HG03135 (cell line): ENCODE measurements around the gene HECTD1.
"Not testable (repeated sequence)": the region's sequence is repeated elsewhere in the genome, so short reads cannot be mapped to it uniquely, and the experiment has no call there.

Experiments
- ATAC-seq: cut with Tn5 transposase; IDR thresholded peaks from one replicate; pipeline ENCODE4 v1.9.1; 2021; ENCODE audit warnings: mild to moderate bottlenecking, moderate library complexity; ENCODE audit not compliant: unreplicated experiment

HECTD1 gene

DNA sequence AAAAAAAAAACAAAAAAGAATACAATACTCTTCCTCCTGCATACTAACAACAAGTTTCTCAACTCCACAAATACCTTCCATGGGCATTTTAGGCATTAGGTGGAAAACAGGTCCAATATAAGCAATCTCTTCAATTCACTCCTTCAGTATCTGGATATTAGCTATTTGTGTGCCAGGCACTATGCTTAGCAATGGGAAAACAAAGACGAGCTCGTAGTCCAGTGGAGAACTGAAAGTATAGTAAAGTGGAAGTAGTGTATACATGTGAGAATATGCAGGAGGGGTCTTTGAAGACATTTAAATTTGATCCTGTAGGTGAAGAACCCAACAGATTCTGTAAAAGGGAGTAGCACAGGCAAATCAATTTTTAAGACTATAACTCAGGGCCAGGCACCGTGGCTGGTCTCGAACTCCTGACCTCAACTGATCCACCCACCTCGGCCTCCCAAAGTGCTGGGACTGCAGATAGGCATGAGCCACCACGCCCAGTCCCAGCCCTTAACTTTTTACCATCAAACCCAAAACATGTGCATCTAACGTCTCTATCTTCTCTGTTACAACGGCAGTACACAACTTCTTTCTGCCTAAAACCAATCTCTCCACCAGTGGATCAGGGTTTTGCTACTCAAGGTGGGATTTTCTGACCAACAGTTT lies 10.6 kb downstream of the HECTD1 start:
- no peak for ATAC-seq

DNA sequence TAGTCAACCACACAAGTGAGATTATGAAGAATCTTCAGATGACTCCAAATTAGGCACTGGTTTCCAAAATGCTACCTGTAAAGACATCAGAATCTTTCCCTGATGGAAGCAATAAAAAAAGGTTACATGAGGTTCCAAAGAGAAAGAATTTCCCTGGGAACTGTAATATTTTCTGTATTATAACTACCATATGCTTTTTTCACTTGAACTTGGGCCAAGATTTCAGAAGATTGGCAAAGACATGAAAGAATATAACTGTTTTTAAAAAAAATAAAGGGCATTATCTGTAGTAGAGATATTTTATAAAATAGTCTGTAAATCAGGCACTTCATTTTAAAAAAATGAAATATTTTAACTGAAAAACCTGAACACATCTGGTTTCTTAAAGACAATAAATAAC lies 12.9 kb downstream of the HECTD1 start:
- ATAC-seq: no peak

DNA sequence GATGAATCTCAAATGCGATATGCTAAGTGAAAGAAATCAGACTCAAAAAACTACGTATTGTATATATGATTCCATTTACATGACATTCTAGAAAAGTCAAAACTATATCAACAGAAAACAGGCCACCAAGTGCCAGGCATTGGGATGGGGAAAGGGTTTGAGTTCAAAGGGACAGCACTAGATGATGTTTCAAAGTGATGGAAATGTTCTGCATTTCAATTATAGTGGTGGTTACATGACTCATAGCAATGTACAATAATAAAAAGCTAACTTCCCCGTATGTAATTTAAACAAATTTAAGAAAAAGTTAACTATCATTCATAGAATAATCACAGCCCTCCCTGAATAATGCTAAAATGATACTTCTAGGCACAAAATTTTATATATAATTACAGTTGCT lies 13.5 kb downstream of the HECTD1 start:
- no peak for ATAC-seq

DNA sequence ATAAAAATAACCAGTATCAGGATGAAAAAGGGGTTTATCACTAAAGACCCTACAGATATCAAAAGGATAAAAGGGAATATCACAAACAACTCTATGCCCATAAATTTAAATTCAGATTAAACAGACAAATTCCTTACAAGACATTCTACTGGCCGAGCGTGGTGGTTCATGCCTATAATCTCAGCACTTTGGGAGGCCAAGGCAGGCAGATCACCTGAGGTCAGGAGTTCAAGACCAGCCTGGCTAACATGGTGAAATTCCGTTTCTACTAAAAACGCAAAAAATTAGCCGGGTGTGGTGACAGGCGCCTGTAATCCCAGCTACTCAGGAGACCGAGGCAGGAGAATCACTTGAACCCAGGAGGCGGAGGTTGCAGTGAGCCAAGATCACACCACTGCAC lies 15.0 kb downstream of the HECTD1 start:
- ATAC-seq: not testable (repeated sequence)

DNA sequence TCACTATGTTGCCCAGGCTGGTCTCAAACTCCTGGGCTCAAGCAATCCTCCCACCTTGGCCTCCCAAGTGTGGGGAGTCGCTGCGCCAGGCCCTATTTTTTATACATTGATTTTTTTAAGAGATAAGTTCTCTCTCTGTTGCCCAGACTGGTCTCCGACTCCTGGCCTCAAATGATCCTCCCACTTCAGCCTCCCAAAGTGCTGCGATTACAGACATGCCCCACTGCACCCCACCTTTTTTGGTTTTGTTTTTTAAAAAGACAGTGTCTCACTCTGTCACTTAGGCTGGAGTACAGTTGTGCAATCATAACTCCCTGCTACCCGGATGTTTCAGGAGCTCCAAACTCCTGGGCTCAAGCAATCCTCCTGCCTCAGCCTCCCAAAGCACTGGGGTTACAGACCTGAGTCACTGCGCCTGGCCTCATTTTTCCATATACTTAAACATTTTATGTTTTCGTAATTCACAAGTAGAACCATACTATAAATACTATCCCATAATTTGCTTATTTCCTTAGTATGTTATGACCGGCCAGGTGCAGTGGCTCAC lies 16.8 kb downstream of the HECTD1 start:
- ATAC-seq: no peak

DNA sequence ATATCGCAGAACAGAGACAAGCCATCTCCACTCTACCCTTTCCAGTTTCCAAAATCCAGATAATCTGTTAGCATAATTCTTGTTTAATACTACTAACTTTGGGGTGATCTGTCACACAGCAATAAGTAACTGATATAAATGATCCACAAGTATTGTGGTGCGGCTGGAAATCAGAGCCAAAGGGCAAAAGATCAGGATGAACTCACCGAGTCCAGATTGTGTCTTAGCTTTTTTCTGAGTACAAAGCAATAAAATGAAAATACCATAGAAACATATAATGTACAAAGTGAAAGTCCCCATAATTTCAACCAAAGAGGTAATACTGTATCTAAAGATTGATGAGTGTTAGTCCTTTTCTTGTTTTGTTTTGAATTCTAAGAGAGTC lies 17.4 kb downstream of the HECTD1 start:
- ATAC-seq: no peak

DNA sequence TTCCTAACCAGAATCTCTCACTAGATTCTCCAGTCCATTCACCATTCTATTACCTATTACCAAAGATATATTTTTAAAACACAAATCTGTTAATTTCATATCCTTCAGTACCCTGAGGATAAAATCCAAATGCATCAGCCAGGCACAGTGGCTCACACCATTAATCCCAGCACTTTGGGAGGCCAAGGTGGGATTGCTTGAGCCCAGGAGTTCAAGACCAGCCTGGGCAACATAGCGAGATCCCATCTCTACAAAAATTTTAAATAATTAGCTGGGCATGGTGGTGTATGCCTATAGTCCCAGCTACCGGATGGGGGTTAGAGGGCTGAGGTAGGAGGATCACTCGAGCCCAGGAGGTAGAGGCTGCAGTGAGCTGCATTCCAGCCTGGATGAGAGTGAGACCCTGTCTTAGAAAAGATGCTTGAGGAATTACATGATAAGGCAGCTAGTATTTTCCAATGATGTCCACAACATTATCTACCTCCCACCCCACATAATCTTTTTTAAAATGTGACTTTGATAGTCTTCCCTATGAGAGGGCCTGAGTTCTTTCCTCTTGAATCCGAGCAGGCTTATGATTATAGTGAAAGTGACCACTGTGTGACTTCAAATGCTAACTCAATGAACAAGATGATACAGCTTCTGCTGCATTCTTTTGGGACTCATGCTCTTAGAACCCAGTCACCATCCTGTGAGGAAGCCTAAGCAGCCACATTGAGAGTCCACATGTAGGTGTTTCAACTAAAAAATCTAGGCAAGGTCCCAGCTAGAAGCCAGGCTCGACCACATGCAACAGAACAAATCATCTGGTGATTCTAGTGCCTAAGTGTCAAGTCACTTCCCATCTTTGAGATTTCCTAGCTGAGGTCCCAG lies 18.0 kb downstream of the HECTD1 start:
- no peak for ATAC-seq

DNA sequence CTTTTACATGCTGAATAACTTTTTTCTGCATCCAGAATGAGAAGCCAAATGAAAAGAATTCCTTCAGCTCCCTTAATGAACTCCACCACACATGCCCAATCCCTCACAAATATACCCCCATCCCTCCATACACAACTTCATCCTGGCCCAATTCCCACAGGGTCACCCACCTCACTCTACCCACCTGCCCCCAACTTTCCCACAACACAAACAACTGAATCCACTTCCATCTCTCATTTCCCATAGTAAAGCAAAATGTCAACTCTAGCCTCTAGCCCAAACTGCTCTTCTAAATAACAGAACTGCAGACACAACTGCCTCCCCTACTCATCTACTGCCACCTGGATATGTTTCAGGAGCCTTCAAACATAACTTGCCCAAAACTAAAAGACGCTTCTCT lies 18.8 kb downstream of the HECTD1 start:
- ATAC-seq: no peak

DNA sequence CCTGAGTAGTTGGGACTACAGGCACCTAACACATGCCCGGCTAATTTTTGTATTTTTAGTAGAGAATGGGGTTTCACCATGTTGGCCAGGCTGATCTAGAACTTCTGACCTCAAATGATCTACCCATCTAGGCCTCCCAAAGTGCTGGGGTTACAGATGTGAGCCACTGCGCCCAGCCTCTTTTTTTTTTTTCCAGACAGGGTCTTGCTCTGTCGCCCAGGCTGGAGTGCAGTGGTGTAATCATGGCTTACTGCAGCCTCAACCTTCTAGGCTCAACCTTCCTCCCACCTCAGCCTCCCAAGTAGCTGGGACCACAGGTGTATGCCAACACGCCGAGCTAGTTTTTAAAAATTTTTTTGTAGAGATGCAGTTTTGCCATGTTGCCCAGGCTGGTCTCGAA lies 25.6 kb downstream of the HECTD1 start:
- not testable (repeated sequence) for ATAC-seq

DNA sequence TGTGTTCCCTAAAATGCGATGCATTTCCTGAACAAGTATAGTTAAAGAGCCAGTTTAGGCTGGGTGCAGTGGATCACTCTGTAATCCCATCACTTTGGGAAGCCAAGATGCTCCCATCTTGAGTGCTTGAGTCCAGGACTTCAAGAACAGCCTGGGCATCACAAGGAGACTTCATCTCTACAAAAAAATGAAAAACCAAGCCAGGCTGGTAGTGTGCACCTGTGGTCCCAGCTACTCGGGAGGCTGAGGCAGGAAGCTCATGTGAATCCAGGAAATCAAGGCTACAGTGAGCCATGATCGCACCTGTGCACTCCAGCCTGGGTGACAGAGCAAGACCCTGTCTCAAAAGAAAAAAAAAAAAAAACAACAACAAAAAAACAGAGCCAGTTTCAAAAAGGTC lies 26.3 kb downstream of the HECTD1 start:
- ATAC-seq: no peak

DNA sequence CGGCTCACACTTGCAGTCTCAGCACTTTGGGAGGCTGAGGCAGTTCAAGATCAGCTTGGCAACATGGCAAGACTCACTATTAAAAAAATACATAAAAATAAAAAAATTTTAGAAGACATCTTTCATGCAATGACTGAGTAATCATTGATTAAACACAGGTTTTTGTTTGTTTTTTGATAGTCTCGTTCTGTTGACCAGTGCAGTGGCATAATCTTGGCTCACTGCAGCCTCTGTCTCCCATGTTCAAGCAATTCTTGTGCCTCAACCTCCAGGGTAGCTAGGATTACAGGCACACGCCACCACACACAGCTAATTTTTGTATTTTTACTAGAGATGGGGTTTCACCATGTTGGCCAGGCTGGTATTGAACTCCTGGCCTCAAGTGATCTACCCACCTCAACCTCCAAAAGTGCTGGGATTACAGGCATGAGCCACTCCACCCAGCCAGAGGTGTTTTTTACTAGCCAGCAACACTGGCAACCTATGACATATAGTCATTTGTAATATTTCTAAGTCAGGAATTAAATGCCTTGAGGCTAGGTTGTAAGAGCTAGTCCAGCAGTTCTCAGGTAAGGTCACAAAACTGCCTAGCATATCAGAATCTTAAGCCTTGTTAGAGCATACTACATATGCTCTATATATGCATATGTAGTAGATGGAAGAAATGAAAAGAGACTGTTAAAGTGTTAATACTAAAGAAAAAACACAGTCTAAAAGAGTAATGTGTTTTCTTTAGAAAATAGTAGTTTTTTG lies 27.1 kb downstream of the HECTD1 start:
- ATAC-seq: no peak

DNA sequence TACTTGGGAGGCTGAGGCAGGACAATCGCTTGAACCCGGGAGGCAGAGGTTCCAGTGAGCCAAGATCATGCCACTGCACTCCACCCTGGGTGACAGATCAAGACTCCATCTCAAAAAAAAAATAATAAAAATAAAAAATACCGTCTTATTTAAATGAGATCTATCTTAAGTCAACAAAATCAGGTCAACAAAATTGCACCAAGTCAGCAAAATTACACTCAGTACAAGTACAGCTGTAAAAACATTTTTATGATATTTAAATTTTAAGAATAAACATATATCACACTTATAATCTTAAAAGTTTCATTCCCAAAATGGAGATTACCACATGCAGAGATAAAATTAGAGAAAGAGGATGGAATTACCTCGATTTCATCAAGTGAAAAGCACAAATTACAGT lies 33.2 kb downstream of the HECTD1 start:
- no peak for ATAC-seq

DNA sequence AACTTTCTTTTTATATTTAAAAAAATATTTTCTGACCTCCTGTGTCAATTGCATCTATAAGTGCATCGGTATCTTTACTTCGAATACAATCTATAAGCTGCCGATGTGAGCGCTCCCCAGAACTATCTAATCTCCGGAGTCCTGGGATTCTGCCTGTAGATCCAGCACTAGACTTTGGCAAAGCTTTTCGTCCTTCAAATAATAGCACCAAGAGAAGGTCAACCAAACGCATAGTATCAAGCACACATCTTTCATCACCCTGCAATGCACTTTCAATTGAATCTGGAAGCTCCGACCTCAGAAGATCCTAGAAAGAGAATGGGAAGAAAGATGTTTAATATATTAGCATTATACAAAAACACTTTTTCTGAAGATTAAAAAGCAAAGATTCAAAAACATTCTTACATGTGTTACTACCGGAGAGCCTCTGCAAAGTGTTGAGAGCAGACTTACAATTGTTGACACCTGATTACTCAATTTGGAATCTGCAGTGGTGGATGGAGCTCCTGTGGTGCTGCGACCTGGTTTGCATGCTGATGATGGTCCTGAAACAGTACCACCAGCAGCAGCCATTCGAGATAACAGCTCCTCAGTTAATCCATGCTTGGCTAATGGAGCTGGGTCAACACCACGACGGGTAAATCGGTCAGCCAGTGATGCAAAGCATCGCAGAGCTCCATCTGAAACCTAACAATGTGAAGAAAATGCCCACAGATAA lies 34.3 kb downstream of the HECTD1 start:
- ATAC-seq: no peak

DNA sequence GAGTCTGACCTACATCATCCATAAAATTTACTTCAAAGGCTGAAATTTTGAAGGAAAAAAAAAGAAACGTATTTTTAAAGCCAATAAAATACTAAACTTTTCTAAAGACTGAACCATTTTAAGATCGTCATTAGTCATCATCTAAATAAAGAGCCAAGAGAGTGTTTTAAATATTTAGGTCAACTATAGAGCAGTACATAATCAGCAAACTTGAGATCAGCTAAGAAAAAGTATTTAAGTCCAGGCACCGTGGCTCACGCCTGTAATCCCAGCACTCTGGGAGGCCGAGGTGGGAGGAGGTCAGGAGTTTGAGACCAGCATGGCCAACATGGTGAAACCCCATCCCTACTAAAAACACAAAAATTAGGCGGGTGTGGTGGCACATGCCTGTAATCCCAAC lies 35.5 kb downstream of the HECTD1 start:
- no peak for ATAC-seq

DNA sequence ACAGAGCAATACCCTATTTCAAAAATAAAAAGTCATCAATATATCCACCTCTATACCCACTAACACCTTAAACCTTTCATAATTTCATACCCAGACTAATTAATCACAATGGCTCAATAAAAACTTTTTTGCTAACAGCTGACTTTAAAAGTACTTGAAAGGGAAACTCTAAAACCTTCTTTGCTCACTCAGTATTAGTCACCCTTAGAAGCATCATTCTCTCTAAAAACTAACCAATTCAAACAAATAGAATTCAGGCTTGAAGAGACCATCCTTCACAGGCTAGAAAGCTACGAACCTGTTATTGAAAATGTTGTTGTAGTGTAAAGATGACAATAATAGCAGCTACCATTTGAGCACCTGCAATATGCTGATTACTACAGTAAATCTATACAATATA lies 37.2 kb downstream of the HECTD1 start:
- ATAC-seq: no peak

DNA sequence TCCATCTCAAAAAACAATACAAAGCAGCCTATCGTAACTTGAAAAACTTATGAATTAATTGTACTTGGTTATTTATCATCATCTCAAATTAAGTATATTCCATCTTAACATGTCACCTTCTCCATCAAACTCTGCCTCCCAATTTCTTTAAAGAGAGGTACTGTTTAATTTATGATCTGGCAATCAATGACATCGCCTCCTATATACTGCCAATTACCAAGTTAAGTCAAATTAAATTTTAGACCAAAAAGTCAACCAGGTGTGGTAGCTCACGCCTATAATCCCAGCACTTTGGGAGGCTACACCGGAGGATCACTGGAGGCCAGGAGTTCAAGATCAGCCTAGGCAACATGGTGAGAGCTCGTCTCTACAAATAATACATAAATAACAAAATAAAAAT lies 37.7 kb downstream of the HECTD1 start:
- no peak for ATAC-seq

DNA sequence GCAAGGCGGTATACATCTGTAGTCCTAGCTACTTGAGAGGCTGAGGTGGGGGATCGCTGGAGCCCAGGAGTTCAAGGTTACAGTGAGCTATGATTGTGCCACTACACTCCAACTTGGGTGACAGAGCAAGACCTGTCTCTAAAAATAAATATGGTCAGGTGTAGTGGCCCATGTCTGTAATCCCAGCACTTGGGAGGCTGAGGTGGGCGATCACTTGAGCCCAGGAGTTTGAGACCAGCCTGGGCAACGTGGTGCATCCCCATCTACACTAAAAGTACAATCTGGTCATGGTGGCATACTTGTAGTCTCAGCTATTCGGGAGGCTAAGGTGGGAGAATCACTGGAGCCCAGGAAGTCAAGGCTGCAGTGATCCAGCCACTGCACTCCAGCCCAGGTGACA lies 40.6 kb downstream of the HECTD1 start:
- ATAC-seq: no peak

DNA sequence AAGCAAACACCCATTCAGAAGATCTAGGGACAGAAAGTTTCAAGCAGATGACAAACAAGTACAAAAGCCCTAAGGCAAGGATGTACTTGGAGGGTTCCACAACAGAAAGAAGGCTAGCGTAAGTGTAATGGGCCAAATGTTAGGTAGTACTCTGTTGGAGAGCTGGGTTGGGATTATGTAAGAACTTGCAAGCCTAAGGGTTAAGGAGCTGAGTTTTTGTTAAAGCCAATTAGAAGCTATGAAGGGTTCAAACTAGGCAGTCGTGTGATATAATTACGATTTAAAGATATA lies 41.4 kb downstream of the HECTD1 start:
- no peak for ATAC-seq

DNA sequence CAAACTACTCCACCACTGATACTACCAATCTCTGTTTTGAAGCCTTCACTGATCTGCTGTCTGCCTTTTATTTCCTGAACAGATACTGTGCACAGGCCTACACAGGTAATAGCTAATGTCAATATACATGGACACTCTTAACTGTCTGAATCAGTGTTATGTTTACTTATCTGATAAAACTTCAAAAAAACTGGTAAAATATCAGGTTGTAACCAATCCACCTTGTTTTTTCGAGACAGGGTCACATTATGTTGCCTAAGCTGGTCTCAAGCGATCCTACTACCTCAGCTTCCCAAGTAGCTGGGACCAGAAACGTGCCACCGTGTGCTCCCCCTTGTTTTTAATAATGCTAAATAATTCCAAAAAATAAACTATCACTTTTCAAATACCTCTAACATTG lies 43.5 kb downstream of the HECTD1 start:
- no peak for ATAC-seq

DNA sequence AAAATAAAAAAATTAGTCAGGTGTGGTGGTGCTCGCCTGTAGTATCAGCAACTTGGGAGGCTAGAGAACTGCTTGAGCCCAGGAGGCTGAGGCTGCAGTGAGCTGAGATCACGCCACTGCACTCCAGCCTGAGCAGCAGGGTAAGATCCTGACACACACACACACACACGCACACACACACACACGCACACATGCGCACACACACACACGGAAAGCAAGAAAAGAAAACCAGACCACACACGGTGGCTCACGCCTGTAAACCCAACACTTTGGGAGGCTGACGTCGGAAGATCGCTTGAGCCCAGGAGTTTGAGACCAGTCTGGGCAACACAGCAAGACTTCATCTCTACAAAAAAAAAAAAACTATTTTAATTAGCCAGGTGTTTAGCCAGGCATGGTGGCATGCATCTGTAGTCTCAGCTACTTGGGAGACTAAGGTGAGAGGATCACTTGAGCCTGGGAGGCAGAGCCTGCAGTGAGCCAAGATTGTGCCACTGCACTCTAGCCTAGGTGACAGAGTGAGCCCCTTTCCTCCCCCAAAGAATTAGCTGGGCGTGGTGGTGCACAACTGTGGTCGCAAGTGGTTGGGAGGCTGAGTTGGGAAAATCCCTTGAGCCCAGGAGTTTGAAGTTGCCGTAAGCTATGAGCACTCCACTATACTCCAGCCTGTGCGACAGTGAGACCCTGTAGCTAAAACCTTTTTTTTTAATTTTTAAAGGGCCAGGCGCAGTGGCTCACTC lies 44.5 kb downstream of the HECTD1 start:
- no peak for ATAC-seq
